CD1c-positive myeloid dendritic cell (primary cell): Measurements from ENCODE around the gene PDE4B.
"Not testable (repeated sequence)": the region's sequence is repeated elsewhere in the genome, so short reads cannot be mapped to it uniquely, and the experiment has no call there.

Experiments used
- DNase-seq: peaks from one replicate; pipeline ENCODE4 v3.0.0-alpha.2; 2016; ENCODE audit errors: extremely low spot score

Gene PDE4B

GRCh38 chr1:66420906-66421305, 628.2 kb downstream of the PDE4B start:
- DNase-seq: not testable (repeated sequence)

DNA sequence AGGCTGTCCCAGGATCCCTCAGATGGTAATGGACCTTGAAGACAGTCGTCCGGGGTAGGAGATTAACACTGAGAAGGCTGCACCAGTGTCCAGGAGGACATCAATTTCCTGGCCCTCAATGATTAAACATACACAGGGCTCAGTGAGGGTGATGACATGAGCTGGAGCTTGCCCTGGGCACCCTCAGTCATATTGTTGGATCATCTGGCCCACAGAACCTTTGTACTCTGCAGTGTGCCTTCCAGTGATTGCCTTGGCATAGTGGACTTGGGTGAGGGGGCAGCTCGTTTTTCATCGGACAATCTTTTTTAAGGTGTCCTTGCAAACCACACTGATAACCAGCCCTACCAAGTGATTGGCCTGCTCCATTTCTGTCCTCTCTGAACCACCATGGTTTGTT, 630.1 kb downstream of the PDE4B start:
- DNase-seq: no peak
